ENCODE results near the gene CNTRL. TPM values are rescaled to one million over a fixed set of nuclear protein-coding genes. Genes with fewer than 3 reads are reported as not detected.
A peak's percentile ranks its signal among the peaks of the same experiment; 100 is the strongest.

The CNTRL gene
- polyA plus RNA-seq, 1 of the 3 experiments (the other 2 are of a cell fraction): 3.6 TPM

DNA sequence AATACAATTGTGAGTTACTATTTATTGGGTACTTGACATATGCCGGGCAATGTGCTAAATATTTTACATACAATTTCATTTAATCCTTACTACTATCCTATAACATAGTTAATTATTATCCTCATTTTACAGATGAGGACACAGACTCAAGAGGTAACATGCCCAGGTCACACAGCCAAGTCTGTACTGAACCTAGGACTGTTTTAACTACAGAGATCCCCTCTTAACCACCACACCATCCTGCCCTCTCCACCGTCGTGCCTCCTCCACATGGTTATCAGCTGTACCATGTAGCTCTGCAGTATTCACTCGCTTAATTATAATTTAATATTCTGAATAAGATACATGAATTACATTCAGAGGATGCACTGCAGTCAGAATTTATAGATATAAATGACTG is 121.6 kb downstream of the CNTRL start:
- ChIA-PET CTCF (no interaction called here), POLR2A (no interaction called here)
- no peak overlapping the region for H3K4me3 ChIP-seq (ENCODE audit: low read depth in 2 of 2, low read length in 1 of 2)
- H3K36me3 ChIP-seq (replicated peaks in 1 of 2; ENCODE audit: control insufficient read depth in 1 of 2, insufficient read depth in 2 of 2, low read length in 1 of 2): peaks cover 2 to 7% of the 10 kb centered on the region in 2 experiments
- H4K20me1 ChIP-seq (ENCODE audit: insufficient read depth): peaks cover 96% of the 10 kb centered on the region
- H3K79me2 ChIP-seq (ENCODE audit: insufficient read depth): peaks cover 100% of the 10 kb centered on the region
- H3K9me2 ChIP-seq: no peaks in the 10 kb centered on the region
- no peak overlapping the region for H3K4me2 ChIP-seq
- no peaks in the 10 kb centered on the region for H3K27me3 ChIP-seq (ENCODE audit: insufficient read depth)
- no peak overlapping the region for H2AFZ ChIP-seq (ENCODE audit: low read depth)
- TF ChIP-seq RXRA (IDR thresholded peaks at IDR 0.05; ENCODE audit: borderline replicate concordance, low read depth) (no peak), TAF1 (IDR thresholded peaks at IDR 0.05; ENCODE audit: borderline replicate concordance, low read depth, low read length) (no peak), FOXM1 (IDR thresholded peaks at IDR 0.05; ENCODE audit: low read depth) (no peak), TEAD4 (IDR thresholded peaks at IDR 0.05; ENCODE audit: borderline replicate concordance, insufficient read depth) (no peak), SMC3 (IDR thresholded peaks at IDR 0.05; ENCODE audit: low read depth, low read length) (no peak), CTCF (IDR thresholded peaks at IDR 0.05) (no peak), JUND (IDR thresholded peaks at IDR 0.05) (no peak), YY1 (IDR thresholded peaks at IDR 0.05; ENCODE audit: low read depth) (no peak), MAX (IDR thresholded peaks at IDR 0.05; ENCODE audit: low read depth) (no peak), MEF2A (IDR thresholded peaks at IDR 0.05; ENCODE audit: borderline replicate concordance, low read depth) (no peak), NRF1 (IDR thresholded peaks at IDR 0.05; ENCODE audit: low read depth, low read length) (no peak), GABPA (IDR thresholded peaks at IDR 0.05; ENCODE audit: low read depth) (no peak), GATA2 (CRISPR knock-in tag; IDR thresholded peaks at IDR 0.05) (no peak), POLR2AphosphoS5 (IDR thresholded peaks at IDR 0.05; ENCODE audit: low read depth, low read length) (no peak), TCF12 (IDR thresholded peaks at IDR 0.05) (no peak), IRF3 (IDR thresholded peaks at IDR 0.05; ENCODE audit: low read depth, low read length) (no peak)
- TF ChIP-seq, protein P1, sequence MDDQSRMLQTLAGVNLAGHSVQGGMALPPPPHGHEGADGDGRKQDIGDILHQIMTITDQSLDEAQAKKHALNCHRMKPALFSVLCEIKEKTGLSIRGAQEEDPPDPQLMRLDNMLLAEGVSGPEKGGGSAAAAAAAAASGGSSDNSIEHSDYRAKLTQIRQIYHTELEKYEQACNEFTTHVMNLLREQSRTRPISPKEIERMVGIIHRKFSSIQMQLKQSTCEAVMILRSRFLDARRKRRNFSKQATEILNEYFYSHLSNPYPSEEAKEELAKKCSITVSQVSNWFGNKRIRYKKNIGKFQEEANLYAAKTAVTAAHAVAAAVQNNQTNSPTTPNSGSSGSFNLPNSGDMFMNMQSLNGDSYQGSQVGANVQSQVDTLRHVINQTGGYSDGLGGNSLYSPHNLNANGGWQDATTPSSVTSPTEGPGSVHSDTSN (IDR thresholded peaks at IDR 0.05): no peak
- H3K9ac ChIP-seq: no peak overlapping the region
- no peak overlapping the region for H3K27ac ChIP-seq (ENCODE audit: low read depth in 2 of 2, low read length in 1 of 2)
- H3K4me1 ChIP-seq (ENCODE audit: control insufficient read depth in 1 of 2, insufficient read depth in 2 of 2, low read depth in 1 of 2, low read length in 1 of 2): peaks cover 33 to 46% of the 10 kb centered on the region in 2 experiments; a peak in 3 of 4 replicates
- DNase-seq: peak; percentile 12
- peaks cover 17% of the 10 kb centered on the region for H3F3A ChIP-seq (replicated peaks; ENCODE audit: insufficient read depth)
- no peaks in the 10 kb centered on the region for H3K9me3 ChIP-seq
- WGBS (ENCODE audit: low lambda C conversion rate): 84% methylated on average over 4 of the region's 4 CpGs
